H9 (cell line): ENCODE results near the gene PLCG1. TPM values are rescaled to one million over a fixed set of nuclear protein-coding genes. Genes with fewer than 3 reads are reported as not detected.
A peak's percentile ranks its signal among the peaks of the same experiment; 100 is the strongest.

Source experiments
- DNase-seq: peaks from one replicate; pipeline ENCODE4 v3.0.0-alpha.2; 2017
- H2AFZ ChIP-seq: one replicate; pipeline ENCODE4 v1.6.1; 2013; ENCODE audit warnings: mild to moderate bottlenecking, low read length, control low read depth, moderate library complexity
- H2AK5ac ChIP-seq: 2 replicates; pipeline ENCODE4 v1.6.1; 2013; ENCODE audit warnings: low read length, control low read depth, mixed read lengths; ENCODE audit not compliant: insufficient read length
- H2BK120ac ChIP-seq: one replicate; pipeline ENCODE4 v1.6.1; 2013; ENCODE audit warnings: low read depth, mild to moderate bottlenecking, low read length, control low read depth, inconsistent platforms; ENCODE audit not compliant: poor library complexity, severe bottlenecking
- H2BK12ac ChIP-seq: 2 replicates; pipeline ENCODE4 v1.6.1; 2013; ENCODE audit warnings: low read length, control low read depth, mixed read lengths, low read depth; ENCODE audit not compliant: insufficient read length
- H2BK15ac ChIP-seq: 2 replicates; pipeline ENCODE4 v1.6.1; 2013; ENCODE audit warnings: low read depth, low read length, control low read depth
- H2BK20ac ChIP-seq: one replicate; pipeline ENCODE4 v1.6.1; 2013; ENCODE audit warnings: low read depth, mild to moderate bottlenecking, low read length, control low read depth, inconsistent platforms; ENCODE audit not compliant: poor library complexity, severe bottlenecking
- H2BK5ac ChIP-seq: 2 replicates; pipeline ENCODE4 v1.6.1; 2013; ENCODE audit warnings: low read length, control low read depth, mixed read lengths; ENCODE audit not compliant: insufficient read length
- H3K14ac ChIP-seq: 2 replicates; pipeline ENCODE4 v1.6.1; 2013; ENCODE audit warnings: low read length, control low read depth; ENCODE audit not compliant: insufficient read depth
- H3K18ac ChIP-seq: 2 replicates; pipeline ENCODE4 v1.6.1; 2013; ENCODE audit warnings: low read depth, mild to moderate bottlenecking, mixed read lengths, low read length, control low read depth; ENCODE audit not compliant: insufficient read length
- H3K23ac ChIP-seq: 2 replicates; pipeline ENCODE4 v1.6.1; 2013; ENCODE audit warnings: low read length, control low read depth, mixed read lengths, low read depth; ENCODE audit not compliant: insufficient read length
- H3K23me2 ChIP-seq: 2 replicates; pipeline ENCODE4 v1.6.1; 2013; ENCODE audit warnings: low read depth, mild to moderate bottlenecking, mixed read lengths, low read length, control low read depth; ENCODE audit not compliant: insufficient read length, poor library complexity, severe bottlenecking
- H3K27ac ChIP-seq: 2 replicates; pipeline ENCODE4 v1.5.1; 2013; ENCODE audit warnings: low read length, control low read depth, mixed read lengths, low read depth; ENCODE audit not compliant: insufficient read length
- H3K27me3 ChIP-seq: 2 replicates; pipeline ENCODE4 v1.6.1; 2013; ENCODE audit warnings: low read length, control low read depth, inconsistent platforms; ENCODE audit not compliant: insufficient read depth
- H3K4ac ChIP-seq: 2 replicates; pipeline ENCODE4 v1.6.1; 2013; ENCODE audit warnings: low read depth, mild to moderate bottlenecking, control low read depth, inconsistent platforms, low read length, moderate library complexity
- H3K4me1 ChIP-seq: 2 replicates; pipeline ENCODE4 v1.6.1; 2013; ENCODE audit warnings: low read length, control low read depth, inconsistent platforms; ENCODE audit not compliant: insufficient read depth
- H3K4me2 ChIP-seq: 2 replicates; pipeline ENCODE4 v1.6.1; 2013; ENCODE audit warnings: low read length, control low read depth, mixed read lengths; ENCODE audit not compliant: insufficient read length, insufficient read depth
- H3K56ac ChIP-seq: 2 replicates; pipeline ENCODE4 v1.6.1; 2013; ENCODE audit warnings: low read depth, mild to moderate bottlenecking, mixed read lengths, low read length, control low read depth; ENCODE audit not compliant: insufficient read length
- H3K79me1 ChIP-seq: 2 replicates; pipeline ENCODE4 v1.6.1; 2013; ENCODE audit warnings: low read depth, mild to moderate bottlenecking, moderate library complexity, low read length, control low read depth, inconsistent platforms; ENCODE audit not compliant: insufficient read depth, poor library complexity, severe bottlenecking
- H3K79me2 ChIP-seq: 2 replicates; pipeline ENCODE4 v1.6.1; 2013; ENCODE audit warnings: low read length, control low read depth, inconsistent platforms; ENCODE audit not compliant: insufficient read depth
- H3K9ac ChIP-seq: 2 replicates; pipeline ENCODE4 v1.6.1; 2013; ENCODE audit warnings: low read length, control low read depth, mixed read lengths; ENCODE audit not compliant: insufficient read length; ENCODE audit errors: extremely low read depth
- H3K9me3 ChIP-seq: one replicate; pipeline ENCODE4 v1.6.1; 2013; ENCODE audit warnings: low read depth, low read length, inconsistent platforms; ENCODE audit not compliant: control insufficient read depth
- H3T11ph ChIP-seq: one replicate; pipeline ENCODE4 v1.6.1; 2013; ENCODE audit warnings: mild to moderate bottlenecking, low read length, control low read depth, inconsistent platforms
- H4K20me1 ChIP-seq: one replicate; pipeline ENCODE4 v1.6.1; 2013; ENCODE audit not compliant: control insufficient read depth, insufficient read length, insufficient read depth
- H4K5ac ChIP-seq: 2 replicates; pipeline ENCODE4 v1.6.1; 2013; ENCODE audit warnings: low read depth, mild to moderate bottlenecking, mixed read lengths, low read length, control low read depth; ENCODE audit not compliant: insufficient read length
- H4K8ac ChIP-seq: replicated peaks from 2 replicates; pipeline ENCODE4 v1.6.1; 2013; ENCODE audit warnings: low read length, control low read depth, mixed read lengths, low read depth; ENCODE audit not compliant: insufficient read length
- H4K91ac ChIP-seq: 2 replicates; pipeline ENCODE4 v1.6.1; 2013; ENCODE audit warnings: low read depth, mild to moderate bottlenecking, moderate library complexity, mixed read lengths, low read length, control low read depth; ENCODE audit not compliant: insufficient read length
- H3K27ac Mint-ChIP-seq, 3 experiments: 2 replicates in 2 of 3; 3 replicates in 1 of 3; pipeline ENCODE4 v1.8.0; 2020 to 2021; ENCODE audit warnings: mixed read lengths in 3 of 3, mild to moderate bottlenecking in 1 of 3, moderate library complexity in 1 of 3
- H3K27me3 Mint-ChIP-seq: 2 replicates; pipeline ENCODE4 v1.8.0; 2021; ENCODE audit warnings: low read depth, mild to moderate bottlenecking, moderate library complexity, mixed read lengths
- H3K36me3 Mint-ChIP-seq, 3 experiments: 2 replicates in 2 of 3; 3 replicates in 1 of 3; pipeline ENCODE4 v1.8.0; 2020 to 2021; ENCODE audit warnings: low read depth in 3 of 3, mixed read lengths in 3 of 3; ENCODE audit not compliant: insufficient read depth in 1 of 3
- H3K4me1 Mint-ChIP-seq, 2 experiments: 2 replicates each; pipeline ENCODE4 v1.8.0; 2020; ENCODE audit warnings: mixed read lengths in 2 of 2
- H3K4me3 Mint-ChIP-seq, 2 experiments: 2 replicates in 1 of 2; 3 replicates in 1 of 2; pipeline ENCODE4 v1.8.0; 2020 to 2021; ENCODE audit warnings: mild to moderate bottlenecking in 2 of 2, mixed read lengths in 2 of 2, moderate library complexity in 1 of 2
- H3K9me3 Mint-ChIP-seq, 2 experiments: 2 replicates in 1 of 2; 3 replicates in 1 of 2; pipeline ENCODE4 v1.8.0; 2020; ENCODE audit warnings: mild to moderate bottlenecking in 2 of 2, mixed read lengths in 2 of 2, moderate library complexity in 1 of 2
- WGBS: extraction: QIAGEN DNeasy Blood & Tissue Kit; methylation state at CpG from one replicate; pipeline ENCODE4 v1.1.7; 2013; ENCODE audit warnings: missing lambda C conversion rate, low lambda C conversion rate, mixed read lengths; ENCODE audit not compliant: insufficient read length; ENCODE audit errors: extremely low coverage; 5-methylcytosine and 5-hydroxymethylcytosine counted together
- total RNA-seq: library from RNA; stranded (reverse); gene quantifications from 2 replicates; pipeline ENCODE4 v1.2.1, GENCODE V29; 2021
- TF ChIP-seq, protein P1 (sequence below): fragments of 200-600 bp; sonication (generic); conservative IDR thresholded peaks from 3 replicates; pipeline ENCODE4 v1.8.0; 2021; ENCODE audit warnings: antibody characterized with exemption, mild to moderate bottlenecking

The PLCG1 gene
- total RNA-seq, 1 experiment from 2014 or later, result 171 TPM

DNA sequence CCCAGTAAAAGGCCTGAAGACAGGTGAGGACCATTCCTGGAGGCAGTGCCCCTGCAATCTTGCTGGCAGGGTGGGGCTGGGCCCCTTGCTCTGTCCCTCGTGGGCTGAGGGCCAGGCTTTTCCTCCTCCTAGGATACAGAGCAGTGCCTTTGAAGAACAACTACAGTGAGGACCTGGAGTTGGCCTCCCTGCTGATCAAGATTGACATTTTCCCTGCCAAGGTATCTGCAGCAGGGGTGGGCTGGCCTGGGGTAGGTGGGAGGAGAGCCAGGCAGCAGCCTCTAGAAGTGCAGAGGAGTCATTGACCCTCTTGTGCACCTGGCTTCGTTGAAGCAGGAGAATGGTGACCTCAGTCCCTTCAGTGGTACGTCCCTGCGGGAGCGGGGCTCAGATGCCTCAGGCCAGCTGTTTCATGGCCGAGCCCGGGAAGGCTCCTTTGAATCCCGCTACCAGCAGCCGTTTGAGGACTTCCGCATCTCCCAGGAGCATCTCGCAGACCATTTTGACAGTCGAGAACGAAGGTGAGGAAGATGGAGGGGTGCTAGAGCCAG lies 36.5 kb downstream of the PLCG1 start:
- Histone ChIP-seq H3K56ac (no peak overlapping the region), H2BK120ac (no peak overlapping the region), H4K20me1 (no peaks in the 10 kb centered on the region), H4K5ac (no peak overlapping the region), H2BK12ac (no peak overlapping the region), H3K9me3 (no peaks in the 10 kb centered on the region), H3K79me2 (no peaks in the 10 kb centered on the region), H3K4me2 (no peak overlapping the region), H2AK5ac (no peak overlapping the region), H3K14ac (no peak overlapping the region), H3K23ac (no peak overlapping the region), H2BK5ac (no peak overlapping the region), H3K79me1 (no peaks in the 10 kb centered on the region), H2BK15ac (no peak overlapping the region), H3T11ph (no peak overlapping the region), H3K4ac (no peak overlapping the region), H3K27ac (no peak overlapping the region), H2BK20ac (no peak overlapping the region), H4K91ac (no peak overlapping the region), H4K8ac (no peak overlapping the region), H3K27me3 (no peaks in the 10 kb centered on the region), H3K9ac (no peak overlapping the region), H3K18ac (no peak overlapping the region), H3K4me1 (peaks cover 3% of the 10 kb centered on the region; the same call in 1 of the 2 replicates), H3K23me2 (no peaks in the 10 kb centered on the region), H2AFZ (no peak overlapping the region)
- peak overlapping the region; percentile 40 to 97 (median 75); a peak in 2 of 7 replicates for H3K27ac Mint-ChIP-seq
- TF ChIP-seq, protein P1, sequence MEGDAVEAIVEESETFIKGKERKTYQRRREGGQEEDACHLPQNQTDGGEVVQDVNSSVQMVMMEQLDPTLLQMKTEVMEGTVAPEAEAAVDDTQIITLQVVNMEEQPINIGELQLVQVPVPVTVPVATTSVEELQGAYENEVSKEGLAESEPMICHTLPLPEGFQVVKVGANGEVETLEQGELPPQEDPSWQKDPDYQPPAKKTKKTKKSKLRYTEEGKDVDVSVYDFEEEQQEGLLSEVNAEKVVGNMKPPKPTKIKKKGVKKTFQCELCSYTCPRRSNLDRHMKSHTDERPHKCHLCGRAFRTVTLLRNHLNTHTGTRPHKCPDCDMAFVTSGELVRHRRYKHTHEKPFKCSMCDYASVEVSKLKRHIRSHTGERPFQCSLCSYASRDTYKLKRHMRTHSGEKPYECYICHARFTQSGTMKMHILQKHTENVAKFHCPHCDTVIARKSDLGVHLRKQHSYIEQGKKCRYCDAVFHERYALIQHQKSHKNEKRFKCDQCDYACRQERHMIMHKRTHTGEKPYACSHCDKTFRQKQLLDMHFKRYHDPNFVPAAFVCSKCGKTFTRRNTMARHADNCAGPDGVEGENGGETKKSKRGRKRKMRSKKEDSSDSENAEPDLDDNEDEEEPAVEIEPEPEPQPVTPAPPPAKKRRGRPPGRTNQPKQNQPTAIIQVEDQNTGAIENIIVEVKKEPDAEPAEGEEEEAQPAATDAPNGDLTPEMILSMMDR, result no peak
- no CpG with 5 or more reads among the region's 13 CpGs for WGBS
- H3K27me3 Mint-ChIP-seq, result no peaks in the 10 kb centered on the region
- peaks cover 21 to 33% of the 10 kb centered on the region in 2 experiments for H3K4me1 Mint-ChIP-seq
- no peaks in the 10 kb centered on the region for H3K9me3 Mint-ChIP-seq
- no peak overlapping the region for H3K4me3 Mint-ChIP-seq
- peaks cover 49 to 92% (median 71%) of the 10 kb centered on the region in 3 experiments; a peak in 6 of 7 replicates for H3K36me3 Mint-ChIP-seq
- peak; percentile 14 for DNase-seq
